GM12873 (cell line): ENCODE data around the gene SAA2.

Experiments
- TF ChIP-seq, protein P1 (sequence below): IDR thresholded peaks from 2 replicates; pipeline ENCODE4 v1.5.1; 2012; ENCODE audit warnings: low read depth, mild to moderate bottlenecking, moderate library complexity, low read length, control low read depth; ENCODE audit not compliant: insufficient read depth; ENCODE audit errors: missing control alignments

Gene SAA2

DNA sequence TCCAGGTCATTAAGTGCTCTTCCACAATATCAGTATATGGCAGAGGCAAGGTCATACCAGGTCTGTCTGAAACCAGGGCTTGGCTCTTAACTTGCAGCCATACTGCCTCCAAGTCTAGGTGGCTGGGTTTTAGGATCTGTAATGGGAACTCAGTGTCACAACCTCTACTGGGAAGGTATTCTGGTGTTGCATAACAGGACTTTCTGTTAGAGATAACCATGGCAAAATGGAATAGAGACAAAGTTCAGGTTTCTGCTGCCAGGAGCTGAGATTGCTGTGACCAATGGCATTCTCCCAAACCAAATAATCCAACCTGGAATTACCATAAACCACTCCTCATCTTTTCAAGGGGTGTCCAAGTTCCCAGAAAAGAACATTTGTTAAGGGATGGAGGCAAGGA lies 10.8 kb upstream of the SAA2 start:
- TF ChIP-seq, protein P1, sequence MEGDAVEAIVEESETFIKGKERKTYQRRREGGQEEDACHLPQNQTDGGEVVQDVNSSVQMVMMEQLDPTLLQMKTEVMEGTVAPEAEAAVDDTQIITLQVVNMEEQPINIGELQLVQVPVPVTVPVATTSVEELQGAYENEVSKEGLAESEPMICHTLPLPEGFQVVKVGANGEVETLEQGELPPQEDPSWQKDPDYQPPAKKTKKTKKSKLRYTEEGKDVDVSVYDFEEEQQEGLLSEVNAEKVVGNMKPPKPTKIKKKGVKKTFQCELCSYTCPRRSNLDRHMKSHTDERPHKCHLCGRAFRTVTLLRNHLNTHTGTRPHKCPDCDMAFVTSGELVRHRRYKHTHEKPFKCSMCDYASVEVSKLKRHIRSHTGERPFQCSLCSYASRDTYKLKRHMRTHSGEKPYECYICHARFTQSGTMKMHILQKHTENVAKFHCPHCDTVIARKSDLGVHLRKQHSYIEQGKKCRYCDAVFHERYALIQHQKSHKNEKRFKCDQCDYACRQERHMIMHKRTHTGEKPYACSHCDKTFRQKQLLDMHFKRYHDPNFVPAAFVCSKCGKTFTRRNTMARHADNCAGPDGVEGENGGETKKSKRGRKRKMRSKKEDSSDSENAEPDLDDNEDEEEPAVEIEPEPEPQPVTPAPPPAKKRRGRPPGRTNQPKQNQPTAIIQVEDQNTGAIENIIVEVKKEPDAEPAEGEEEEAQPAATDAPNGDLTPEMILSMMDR: no peak

DNA sequence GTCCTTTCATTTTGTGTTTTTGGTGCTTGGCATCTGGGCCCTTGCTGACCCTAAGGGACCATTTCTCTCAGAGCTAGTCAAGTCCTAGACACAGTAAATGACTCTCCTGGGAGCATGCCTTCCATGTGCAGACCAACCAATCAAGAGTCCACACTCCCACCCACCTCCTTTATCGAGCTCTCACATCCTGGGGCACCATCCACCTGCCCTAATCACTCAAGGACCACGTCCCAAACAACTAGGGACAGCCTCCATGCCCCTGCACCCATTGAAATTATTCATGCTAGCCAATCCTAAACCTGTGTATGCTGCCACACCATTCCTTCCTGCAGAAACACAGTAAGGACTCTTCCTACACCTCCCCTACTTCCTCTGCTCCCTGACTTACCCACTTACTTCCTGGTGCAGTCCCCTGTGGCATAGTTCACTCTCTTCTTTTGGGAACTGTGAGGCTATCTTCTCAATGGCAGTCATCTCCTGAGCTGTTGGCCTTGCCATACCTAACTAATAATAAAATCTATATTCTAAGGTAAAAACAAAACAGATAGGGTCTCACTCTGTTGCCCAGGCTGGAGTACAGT lies 6.4 kb upstream of the SAA2 start:
- TF ChIP-seq, protein P1: no peak

DNA sequence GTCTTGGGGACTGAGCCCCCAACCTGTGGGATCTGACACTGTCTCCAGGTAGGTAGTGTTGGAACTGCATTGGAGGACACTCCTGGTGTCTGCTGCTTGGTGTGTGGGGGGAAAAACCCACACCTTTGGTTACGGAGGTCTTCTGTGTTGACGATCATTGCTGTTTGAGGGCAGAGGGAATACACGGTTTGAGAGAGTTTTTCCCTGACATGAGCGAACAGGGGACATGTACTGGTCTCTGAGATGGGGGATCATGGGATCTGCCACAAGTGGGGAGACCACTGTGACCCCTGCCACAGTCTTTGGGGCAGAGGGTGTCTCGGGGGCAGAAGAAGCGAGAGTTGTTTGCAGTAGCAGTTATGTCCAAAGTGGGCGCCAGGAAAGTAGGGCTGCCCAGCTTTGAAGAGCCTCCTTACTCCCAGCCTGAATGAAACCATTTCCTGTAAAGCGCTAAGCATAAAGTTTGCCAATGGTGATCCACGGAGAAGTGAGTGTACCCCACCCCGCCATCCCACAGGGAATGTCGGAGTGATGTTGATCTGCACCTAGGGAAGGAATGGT lies 5.4 kb upstream of the SAA2 start:
- TF ChIP-seq, protein P1: no peak

DNA sequence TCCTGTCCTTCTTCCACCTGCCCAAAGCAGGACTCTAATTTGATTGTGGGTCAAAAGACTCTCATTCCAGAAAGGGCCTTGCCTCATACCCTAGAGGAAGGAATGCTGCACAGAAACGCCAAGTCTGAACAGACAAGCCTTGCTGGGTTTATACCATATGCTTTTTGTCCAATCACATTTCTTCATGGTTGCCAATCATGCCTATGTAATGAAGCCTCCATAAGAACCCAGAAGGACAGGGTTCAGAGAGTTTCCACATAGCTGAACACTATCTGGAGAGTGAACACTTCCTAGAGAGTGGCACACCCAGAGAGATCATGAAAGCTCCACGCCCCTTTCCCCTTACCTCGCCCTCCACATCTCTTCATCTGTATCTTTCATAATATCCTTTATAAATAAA lies 4.8 kb upstream of the SAA2 start:
- TF ChIP-seq, protein P1: no peak

DNA sequence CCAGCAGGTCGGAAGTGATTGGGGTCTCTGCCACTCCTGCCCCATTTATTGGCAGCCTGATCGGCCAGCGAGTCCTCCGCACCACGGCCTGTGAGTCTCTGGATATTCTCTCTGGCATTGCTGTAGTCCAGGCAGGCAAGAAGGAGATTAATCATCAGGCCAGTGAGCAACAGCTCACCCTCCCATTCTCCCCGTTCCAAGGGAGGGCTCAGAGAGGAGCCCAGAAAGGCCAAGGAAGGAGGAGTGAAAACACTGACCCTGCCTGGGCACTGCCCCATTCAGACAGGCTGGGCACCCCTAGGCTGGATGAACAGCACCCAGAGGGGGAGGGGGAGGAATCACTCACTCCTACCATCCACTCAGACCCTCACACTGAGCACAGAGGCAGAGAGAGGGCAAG lies 3.1 kb downstream of the SAA2 start:
- TF ChIP-seq, protein P1: no peak

DNA sequence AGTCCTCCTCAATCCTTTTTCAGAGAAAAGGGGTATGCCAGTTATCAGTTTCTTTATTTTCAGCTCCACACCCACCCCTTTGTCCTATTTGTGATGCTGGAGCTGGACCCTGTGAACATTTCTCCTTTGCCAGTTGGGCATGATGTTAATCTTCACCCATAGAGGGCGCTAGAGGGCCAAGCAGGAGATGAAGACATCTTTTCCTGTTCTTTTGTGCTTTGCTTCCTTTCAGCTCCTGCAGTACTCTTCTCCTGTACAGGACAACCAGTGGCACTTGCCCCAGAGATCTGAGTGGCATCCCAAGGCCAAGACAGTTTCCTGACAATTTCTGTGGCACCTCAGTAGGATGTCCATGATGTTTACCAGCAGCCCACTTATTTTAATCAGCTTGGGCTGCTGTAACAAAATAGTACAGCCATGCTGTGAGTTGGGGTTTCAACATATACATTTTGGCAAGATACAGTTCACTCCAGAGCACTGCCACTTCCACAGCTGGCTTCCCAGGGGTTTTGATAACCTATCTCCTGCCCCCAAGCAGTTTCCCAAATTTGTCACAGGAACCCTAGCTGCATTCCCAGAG lies 4.6 kb downstream of the SAA2 start:
- TF ChIP-seq, protein P1: peak; percentile 91

DNA sequence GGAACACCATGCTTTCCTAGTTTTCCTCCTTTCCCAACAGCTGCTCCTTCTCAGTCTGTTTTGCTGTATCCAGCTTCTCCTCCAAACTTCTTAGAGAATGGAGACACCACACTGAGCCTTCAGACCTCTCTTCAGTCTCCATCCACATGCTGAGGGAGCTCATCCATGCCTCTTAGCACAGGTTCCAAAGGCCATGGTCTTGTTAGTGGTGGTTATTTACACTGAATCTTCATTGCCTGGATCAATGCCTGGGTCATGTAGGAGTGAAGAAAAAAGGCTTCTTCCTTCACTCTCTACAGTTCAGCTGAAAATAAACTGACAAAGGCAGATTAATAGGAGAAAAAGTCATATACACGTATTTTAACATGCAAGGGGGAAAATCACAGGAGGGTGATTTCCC lies 8.8 kb downstream of the SAA2 start:
- TF ChIP-seq, protein P1: no peak
